ENCODE results near the gene BLOC1S5.

BLOC1S5 gene

GRCh38 chr6:8084586-8084985 lies 20.4 kb upstream of the BLOC1S5 start:
- no peak for TF ChIP-seq CTCF (conservative IDR thresholded peaks at IDR 0.05; ENCODE audit: low read length)
- no peak for TF ChIP-seq EZH2phosphoT487 (IDR thresholded peaks at IDR 0.05; ENCODE audit: borderline replicate concordance)
- peaks cover 11% of the 10 kb centered on the region; the same call in 1 of the 2 replicates for H3K79me2 ChIP-seq (ENCODE audit: insufficient read depth, low read length)

GRCh38 chr6:8082954-8083858 lies 19.0 kb upstream of the BLOC1S5 start:
- no peak overlapping the region for H3K9ac ChIP-seq (ENCODE audit: low read depth, low read length, poor library complexity, severe bottlenecking)
- peaks cover 11% of the 10 kb centered on the region; the same call in 1 of the 2 replicates for H3K79me2 ChIP-seq (ENCODE audit: insufficient read depth, low read length)
- H3K9me3 ChIP-seq (ENCODE audit: insufficient read depth, low read depth, low read length), result no peaks in the 10 kb centered on the region
- no peak for TF ChIP-seq EZH2phosphoT487 (IDR thresholded peaks at IDR 0.05; ENCODE audit: borderline replicate concordance)
- TF ChIP-seq CTCF (conservative IDR thresholded peaks at IDR 0.05; ENCODE audit: low read length), result no peak
- H3K36me3 ChIP-seq (ENCODE audit: insufficient read depth, low read length), result peaks cover 39% of the 10 kb centered on the region
- peaks cover 5% of the 10 kb centered on the region for H4K20me1 ChIP-seq (ENCODE audit: insufficient read depth, low read length, poor library complexity, severe bottlenecking)
- H2AFZ ChIP-seq (ENCODE audit: low read length), result no peak overlapping the region
- no peak overlapping the region for H3K4me3 ChIP-seq (ENCODE audit: low read length, poor library complexity, severe bottlenecking)
- no peaks in the 10 kb centered on the region for H3K27me3 ChIP-seq (ENCODE audit: insufficient read depth, low read length, poor library complexity, severe bottlenecking)
- no peaks in the 10 kb centered on the region for H3F3A ChIP-seq (ENCODE audit: low read depth)
- peaks cover 13% of the 10 kb centered on the region for H3K4me1 ChIP-seq (ENCODE audit: insufficient read depth, low read length, poor library complexity, severe bottlenecking)
- peak overlapping the region; percentile 16 for H3K4me2 ChIP-seq (ENCODE audit: low read depth, low read length, poor library complexity, severe bottlenecking)
- H3K9me2 ChIP-seq (replicated peaks; ENCODE audit: low read depth, low read length), result no peaks in the 10 kb centered on the region

More at GRCh38 chr6:8084586-8084985, 20.4 kb upstream of the BLOC1S5 start:
- no peak overlapping the region for H3K4me2 ChIP-seq (ENCODE audit: low read depth, low read length, poor library complexity, severe bottlenecking)
- no peaks in the 10 kb centered on the region for H3K27me3 ChIP-seq (ENCODE audit: insufficient read depth, low read length, poor library complexity, severe bottlenecking)
- no peaks in the 10 kb centered on the region for H3K9me2 ChIP-seq (replicated peaks; ENCODE audit: low read depth, low read length)
- peaks cover 46% of the 10 kb centered on the region for H3K36me3 ChIP-seq (ENCODE audit: insufficient read depth, low read length)
- H3K9ac ChIP-seq (ENCODE audit: low read depth, low read length, poor library complexity, severe bottlenecking), result no peak overlapping the region
- H3K9me3 ChIP-seq (ENCODE audit: insufficient read depth, low read depth, low read length), result peaks cover 6% of the 10 kb centered on the region; the same call in 1 of the 2 replicates
- peaks cover 5% of the 10 kb centered on the region for H4K20me1 ChIP-seq (ENCODE audit: insufficient read depth, low read length, poor library complexity, severe bottlenecking)
- no peak overlapping the region for H2AFZ ChIP-seq (ENCODE audit: low read length)
- H3K4me1 ChIP-seq (ENCODE audit: insufficient read depth, low read length, poor library complexity, severe bottlenecking), result peaks cover 13% of the 10 kb centered on the region
- H3F3A ChIP-seq (ENCODE audit: low read depth), result no peaks in the 10 kb centered on the region
- no peak overlapping the region for H3K4me3 ChIP-seq (ENCODE audit: low read length, poor library complexity, severe bottlenecking)

GRCh38 chr6:8082572-8082953 lies 18.4 kb upstream of the BLOC1S5 start:
- Histone ChIP-seq H3K9me2 (replicated peaks; ENCODE audit: low read depth, low read length) (no peaks in the 10 kb centered on the region), H3K9me3 (ENCODE audit: insufficient read depth, low read depth, low read length) (no peaks in the 10 kb centered on the region), H2AFZ (ENCODE audit: low read length) (no peak overlapping the region), H3K36me3 (ENCODE audit: insufficient read depth, low read length) (peaks cover 35% of the 10 kb centered on the region; the same call in 1 of the 2 replicates), H3K4me1 (ENCODE audit: insufficient read depth, low read length, poor library complexity, severe bottlenecking) (peaks cover 13% of the 10 kb centered on the region), H3K9ac (ENCODE audit: low read depth, low read length, poor library complexity, severe bottlenecking) (no peak overlapping the region), H3F3A (ENCODE audit: low read depth) (no peaks in the 10 kb centered on the region), H3K4me3 (ENCODE audit: low read length, poor library complexity, severe bottlenecking) (no peak overlapping the region), H3K79me2 (ENCODE audit: insufficient read depth, low read length) (peaks cover 11% of the 10 kb centered on the region; the same call in 1 of the 2 replicates), H4K20me1 (ENCODE audit: insufficient read depth, low read length, poor library complexity, severe bottlenecking) (peaks cover 5% of the 10 kb centered on the region), H3K27me3 (ENCODE audit: insufficient read depth, low read length, poor library complexity, severe bottlenecking) (no peaks in the 10 kb centered on the region), H3K4me2 (ENCODE audit: low read depth, low read length, poor library complexity, severe bottlenecking) (peak overlapping the region; percentile 16)
- no peak for TF ChIP-seq CTCF (conservative IDR thresholded peaks at IDR 0.05; ENCODE audit: low read length)
- TF ChIP-seq EZH2phosphoT487 (IDR thresholded peaks at IDR 0.05; ENCODE audit: borderline replicate concordance), result no peak
